NCI-H2171 treated with DMSO at 0.1 percent for 48 hours (cell line): Measurements from ENCODE around the gene TP53TG5.

Experiments
- DNase-seq: peaks from one replicate; lab custom pipeline; 2025; lab: John Stamatoyannopoulos, UW

The TP53TG5 gene

GRCh38 chr20:45346291-45346718, 31.8 kb downstream of the TP53TG5 start:
- no peak for DNase-seq

- no peak for DNase-seq
These were observed 32.8 kb downstream of the TP53TG5 start for GRCh38 chr20:45345104-45345936.

- DNase-seq: no peak
These were observed 33.8 kb downstream of the TP53TG5 start for GRCh38 chr20:45344168-45344860.

GRCh38 chr20:45343532-45344167, 34.5 kb downstream of the TP53TG5 start:
- no peak for DNase-seq

GRCh38 chr20:45342855-45343531, 35.1 kb downstream of the TP53TG5 start:
- DNase-seq: no peak

- no peak for DNase-seq
These were observed 35.9 kb downstream of the TP53TG5 start for GRCh38 chr20:45341939-45342854.

GRCh38 chr20:45341579-45341938, 36.6 kb downstream of the TP53TG5 start:
- DNase-seq: no peak

- DNase-seq: no peak
These were observed 37.2 kb downstream of the TP53TG5 start for GRCh38 chr20:45340951-45341350.

GRCh38 chr20:45340236-45340847, 37.8 kb downstream of the TP53TG5 start:
- no peak for DNase-seq

GRCh38 chr20:45339799-45340198, 38.3 kb downstream of the TP53TG5 start:
- DNase-seq: no peak

GRCh38 chr20:45339084-45339483, 39.0 kb downstream of the TP53TG5 start:
- no peak for DNase-seq

GRCh38 chr20:45338121-45339030, 39.7 kb downstream of the TP53TG5 start:
- DNase-seq: no peak

- no peak for DNase-seq
These were observed 40.6 kb downstream of the TP53TG5 start for GRCh38 chr20:45337367-45338120.

GRCh38 chr20:45336530-45337366, 41.4 kb downstream of the TP53TG5 start:
- no peak for DNase-seq

GRCh38 chr20:45330476-45330875, 47.6 kb downstream of the TP53TG5 start:
- DNase-seq: no peak

GRCh38 chr20:45329497-45330319, 48.4 kb downstream of the TP53TG5 start:
- DNase-seq: no peak

- no peak for DNase-seq
These were observed 49.7 kb downstream of the TP53TG5 start for GRCh38 chr20:45328451-45328850.
